Gastroesophageal sphincter (tissue), 3 donors: Measurements from ENCODE around the gene MFAP2.

Experiments
- CTCF ChIP-seq, 4 experiments: fragments of 200-600 bp in 2 of 4; fragments of 450-650 bp in 2 of 4; sonication (generic) in 1 of 4; IDR thresholded peaks; one replicate each; pipeline ENCODE4 v1.5.1; 2017 to 2019; ENCODE audit warnings: antibody characterized with exemption in 4 of 4, mild to moderate bottlenecking in 2 of 4, moderate library complexity in 2 of 4
- EP300 ChIP-seq: sonication (generic); formaldehyde crosslinking; IDR thresholded peaks from one replicate; pipeline ENCODE4 v1.6.1; 2017; ENCODE audit warnings: antibody characterized with exemption, mild to moderate bottlenecking
- POLR2A ChIP-seq, 2 donors: fragments of 450-650 bp; IDR thresholded peaks; one replicate each; pipeline ENCODE4 v1.6.1; 2017; ENCODE audit warnings: antibody characterized with exemption in 2 of 2, mild to moderate bottlenecking in 2 of 2, moderate library complexity in 1 of 2
- POLR2AphosphoS5 ChIP-seq: sonication (generic); formaldehyde crosslinking; IDR thresholded peaks from one replicate; pipeline ENCODE4 v1.6.1; 2017; ENCODE audit warnings: antibody characterized with exemption

DNA sequence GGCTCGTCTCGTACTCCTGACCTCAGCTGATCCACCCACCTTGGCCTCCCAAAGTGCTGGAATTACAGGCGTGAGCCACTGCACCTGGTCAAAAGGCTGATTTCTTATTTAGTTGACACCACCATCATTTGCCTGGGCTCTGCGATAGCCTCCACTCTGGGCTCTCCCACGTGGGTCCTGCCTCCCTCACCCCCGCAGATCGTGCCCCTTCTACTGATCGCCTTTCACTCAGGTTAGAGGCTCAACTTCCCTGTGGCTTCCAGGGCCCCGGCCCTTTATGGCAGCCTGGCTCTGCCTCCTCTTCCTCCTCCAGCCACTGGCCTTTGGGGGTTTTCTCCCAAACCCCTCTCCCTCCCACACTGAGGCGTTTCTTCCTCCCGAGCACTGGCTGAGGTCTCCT lies 2.5 kb upstream of the MFAP2 start:
- TF ChIP-seq POLR2AphosphoS5 (no peak), POLR2A (IDR thresholded peaks at IDR 0.05) (no peak), CTCF (IDR thresholded peaks at IDR 0.05) (no peak), EP300 (no peak)
